Skeletal muscle satellite cell (primary cell): ENCODE data around the gene CBFA2T2.
"Not testable (repeated sequence)": the region's sequence is repeated elsewhere in the genome, so short reads cannot be mapped to it uniquely, and the experiment has no call there.

ENCODE experiments used
- H3K27me3 ChIP-seq: 2 replicates; pipeline ENCODE4 v1.7.0; 2013; ENCODE audit warnings: low read length; ENCODE audit not compliant: control insufficient read depth, insufficient read depth
- H3K36me3 ChIP-seq: 2 replicates; pipeline ENCODE4 v1.7.0; 2013; ENCODE audit warnings: mild to moderate bottlenecking, control low read depth, low read length; ENCODE audit not compliant: insufficient read depth
- H3K4me1 ChIP-seq: 2 replicates; pipeline ENCODE4 v1.7.0; 2013; ENCODE audit warnings: low read length; ENCODE audit not compliant: control insufficient read depth, insufficient read depth
- H3K4me2 ChIP-seq: 2 replicates; pipeline ENCODE4 v1.7.0; 2013; ENCODE audit warnings: mild to moderate bottlenecking, low read length
- H3K4me3 ChIP-seq: 2 replicates; pipeline ENCODE4 v1.7.0; 2013; ENCODE audit warnings: low read length
- H3K9ac ChIP-seq: 2 replicates; pipeline ENCODE4 v1.7.0; 2013; ENCODE audit warnings: mild to moderate bottlenecking, low read depth, low read length, moderate library complexity
- H3K9me3 ChIP-seq: replicated peaks from 2 replicates; pipeline ENCODE4 v1.7.0; 2013; ENCODE audit warnings: mild to moderate bottlenecking, control low read depth, low read length

Gene CBFA2T2

GRCh38 chr20:33516882-33517281 lies 27.0 kb downstream of the CBFA2T2 start:
- no peak overlapping the region for H3K4me2 ChIP-seq
- H3K27me3 ChIP-seq: no peaks in the 10 kb centered on the region
- H3K36me3 ChIP-seq: no peaks in the 10 kb centered on the region
- no peak overlapping the region for H3K9ac ChIP-seq
- H3K4me3 ChIP-seq: no peak overlapping the region
- no peaks in the 10 kb centered on the region for H3K9me3 ChIP-seq
- peaks cover 15% of the 10 kb centered on the region for H3K4me1 ChIP-seq

DNA sequence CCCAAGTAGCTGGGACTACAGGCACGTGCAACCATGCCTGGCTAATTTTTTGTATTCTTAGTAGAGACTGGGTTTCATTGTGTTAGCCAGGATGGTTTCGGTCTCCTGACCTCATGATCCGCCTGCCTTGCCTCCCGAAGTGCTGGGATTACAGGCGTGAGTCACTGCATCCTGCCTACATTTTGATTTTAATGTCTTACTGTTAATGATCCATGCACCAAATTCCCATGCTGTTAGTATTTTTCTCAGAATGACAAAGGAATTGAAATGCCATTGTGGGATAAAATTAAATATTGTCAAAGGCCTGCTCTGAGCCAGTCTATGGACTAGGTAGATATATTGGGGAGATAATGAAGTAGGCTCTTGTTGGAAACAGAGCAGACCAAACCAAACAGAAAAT lies 28.2 kb downstream of the CBFA2T2 start:
- H3K4me2 ChIP-seq: peak overlapping the region; percentile 68
- H3K4me3 ChIP-seq: no peak overlapping the region
- H3K36me3 ChIP-seq: no peaks in the 10 kb centered on the region
- no peaks in the 10 kb centered on the region for H3K27me3 ChIP-seq
- H3K9me3 ChIP-seq: no peaks in the 10 kb centered on the region
- no peak overlapping the region for H3K9ac ChIP-seq
- H3K4me1 ChIP-seq: peaks cover 15% of the 10 kb centered on the region

DNA sequence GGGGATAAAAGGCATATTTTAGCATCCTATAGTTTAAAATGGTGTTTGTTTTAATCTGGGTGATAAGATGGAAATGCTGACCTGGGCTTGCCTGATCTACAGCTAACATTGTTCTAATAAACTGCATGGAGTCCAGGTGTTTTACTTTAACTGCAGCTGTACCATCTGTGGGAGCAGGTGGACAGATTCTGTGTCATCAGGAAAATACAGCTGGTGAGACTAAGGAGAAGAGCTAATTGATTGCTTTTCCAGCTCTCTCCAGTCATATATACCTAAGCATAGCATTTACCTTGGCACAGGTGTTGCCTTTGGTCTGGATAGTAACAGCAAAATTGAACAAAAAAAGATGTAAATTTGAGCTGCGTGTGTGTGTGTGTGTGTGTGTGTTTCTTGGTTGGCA lies 31.6 kb downstream of the CBFA2T2 start:
- H3K4me3 ChIP-seq: no peak overlapping the region
- H3K36me3 ChIP-seq: no peaks in the 10 kb centered on the region
- no peak overlapping the region for H3K9ac ChIP-seq
- H3K4me2 ChIP-seq: no peak overlapping the region
- H3K4me1 ChIP-seq: peaks cover 15% of the 10 kb centered on the region
- no peaks in the 10 kb centered on the region for H3K27me3 ChIP-seq
- H3K9me3 ChIP-seq: no peaks in the 10 kb centered on the region

DNA sequence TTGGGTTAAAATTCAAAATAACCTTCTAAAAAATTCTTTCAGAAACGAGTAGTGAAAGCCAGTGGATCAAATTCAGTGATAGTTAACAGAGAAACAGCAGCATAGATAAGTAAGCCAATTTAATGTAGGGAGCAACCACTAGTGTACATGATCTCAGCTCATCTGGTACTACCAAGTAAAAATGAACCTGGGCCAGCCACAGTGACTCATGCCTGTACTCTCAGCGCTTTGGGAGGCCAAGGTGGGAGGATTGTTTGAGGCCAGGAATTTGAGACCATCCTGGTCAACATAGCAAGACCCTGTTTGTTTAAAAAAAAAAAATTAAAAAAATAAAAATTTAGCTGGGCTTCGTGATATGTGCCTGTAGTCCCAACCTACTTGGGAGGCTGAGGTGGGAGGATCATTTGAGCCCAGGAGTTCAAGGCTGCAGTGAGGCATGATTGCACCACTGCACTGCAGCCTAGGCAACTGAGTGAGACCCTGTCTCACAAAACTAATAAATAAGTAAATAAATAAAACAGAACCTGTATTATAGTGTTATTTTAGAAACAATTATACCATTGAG lies 32.4 kb downstream of the CBFA2T2 start:
- no peak overlapping the region for H3K4me2 ChIP-seq
- H3K9me3 ChIP-seq: no peaks in the 10 kb centered on the region
- H3K4me3 ChIP-seq: no peak overlapping the region
- H3K27me3 ChIP-seq: no peaks in the 10 kb centered on the region
- H3K9ac ChIP-seq: no peak overlapping the region
- H3K36me3 ChIP-seq: no peaks in the 10 kb centered on the region
- peaks cover 8% of the 10 kb centered on the region for H3K4me1 ChIP-seq

DNA sequence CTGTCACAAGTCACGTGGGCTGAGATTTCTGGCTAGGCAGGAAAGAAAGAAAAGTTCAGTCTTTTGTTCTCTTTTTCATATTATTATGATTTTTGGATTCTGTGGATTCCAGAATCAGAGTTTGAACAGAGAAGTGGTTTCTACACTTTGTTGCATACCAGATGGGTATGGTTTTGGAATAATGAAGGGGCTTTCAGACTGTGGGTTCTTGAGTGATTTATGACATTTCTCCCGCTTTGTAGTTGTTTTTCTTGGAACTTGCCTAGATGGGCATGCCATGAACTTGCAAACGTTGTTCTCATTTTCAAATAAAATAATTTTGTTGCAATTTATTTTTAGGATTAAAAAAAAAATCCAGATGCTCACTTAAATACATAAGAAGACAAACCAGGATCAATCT lies 34.4 kb downstream of the CBFA2T2 start:
- Histone ChIP-seq H3K36me3 (no peaks in the 10 kb centered on the region), H3K4me1 (no peaks in the 10 kb centered on the region), H3K9me3 (no peaks in the 10 kb centered on the region), H3K9ac (no peak overlapping the region), H3K4me3 (no peak overlapping the region), H3K27me3 (no peaks in the 10 kb centered on the region), H3K4me2 (no peak overlapping the region)

GRCh38 chr20:33526769-33527168 lies 36.9 kb downstream of the CBFA2T2 start:
- Histone ChIP-seq H3K27me3 (no peaks in the 10 kb centered on the region), H3K9ac (no peak overlapping the region), H3K36me3 (no peaks in the 10 kb centered on the region), H3K9me3 (no peaks in the 10 kb centered on the region), H3K4me1 (peaks cover 9% of the 10 kb centered on the region), H3K4me2 (no peak overlapping the region), H3K4me3 (no peak overlapping the region)

- Histone ChIP-seq H3K27me3 (no peaks in the 10 kb centered on the region), H3K4me3 (no peak overlapping the region), H3K9ac (no peak overlapping the region), H3K36me3 (no peaks in the 10 kb centered on the region), H3K4me1 (peaks cover 9% of the 10 kb centered on the region), H3K4me2 (no peak overlapping the region), H3K9me3 (no peaks in the 10 kb centered on the region)
These were observed 41.4 kb downstream of the CBFA2T2 start for GRCh38 chr20:33531047-33531877.

- peaks cover 9% of the 10 kb centered on the region for H3K4me1 ChIP-seq
- H3K27me3 ChIP-seq: no peaks in the 10 kb centered on the region
- no peak overlapping the region for H3K9ac ChIP-seq
- H3K4me2 ChIP-seq: no peak overlapping the region
- no peak overlapping the region for H3K4me3 ChIP-seq
- no peaks in the 10 kb centered on the region for H3K36me3 ChIP-seq
- no peaks in the 10 kb centered on the region for H3K9me3 ChIP-seq
These were observed 42.0 kb downstream of the CBFA2T2 start for GRCh38 chr20:33531885-33532284.

GRCh38 chr20:33532753-33533459 lies 43.0 kb downstream of the CBFA2T2 start:
- Histone ChIP-seq H3K4me1 (peaks cover 9% of the 10 kb centered on the region), H3K9ac (no peak overlapping the region), H3K4me3 (no peak overlapping the region), H3K36me3 (no peaks in the 10 kb centered on the region), H3K9me3 (no peaks in the 10 kb centered on the region), H3K27me3 (no peaks in the 10 kb centered on the region), H3K4me2 (no peak overlapping the region)

- H3K4me3 ChIP-seq, H3K9ac ChIP-seq, H3K36me3 ChIP-seq, H3K4me2 ChIP-seq, H3K9me3 ChIP-seq, H3K27me3 ChIP-seq: not testable (repeated sequence)
- peaks cover 17% of the 10 kb centered on the region for H3K4me1 ChIP-seq
These were observed 45.8 kb downstream of the CBFA2T2 start for GRCh38 chr20:33535717-33536116.

DNA sequence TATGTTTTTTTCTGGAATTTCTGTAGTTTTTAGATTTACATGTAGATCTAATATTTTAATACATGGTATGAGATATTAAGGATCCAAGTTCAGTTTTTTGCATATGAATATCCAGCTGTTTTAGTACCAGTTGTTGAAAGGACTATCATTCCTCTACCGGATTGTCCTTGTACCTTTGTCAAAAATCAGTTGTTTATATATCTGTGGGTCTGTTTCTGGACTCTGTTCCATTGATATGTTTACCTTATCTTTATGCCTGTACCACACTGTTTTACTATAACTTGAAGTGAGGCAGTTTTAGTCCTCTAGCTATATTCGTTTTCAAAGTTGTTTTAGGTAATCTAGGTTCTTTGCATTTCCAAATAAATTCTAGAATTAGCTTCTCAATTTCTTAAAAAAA lies 47.7 kb downstream of the CBFA2T2 start:
- no peaks in the 10 kb centered on the region for H3K27me3 ChIP-seq
- H3K4me2 ChIP-seq: no peak overlapping the region
- H3K4me3 ChIP-seq: no peak overlapping the region
- peaks cover 9% of the 10 kb centered on the region for H3K4me1 ChIP-seq
- H3K36me3 ChIP-seq: no peaks in the 10 kb centered on the region
- H3K9ac ChIP-seq: no peak overlapping the region
- no peaks in the 10 kb centered on the region for H3K9me3 ChIP-seq
